Suprapubic skin (tissue), 4 donors: ENCODE data around the gene RIMKLA.

Source experiments
- CTCF ChIP-seq, 2 donors: fragments of 200-600 bp in 1 of 2; fragments of 450-650 bp in 1 of 2; sonication (generic) in 1 of 2; IDR thresholded peaks; one replicate each; pipeline ENCODE4 v1.5.1; 2016 to 2019; ENCODE audit warnings: antibody characterized with exemption in 2 of 2, mild to moderate bottlenecking in 1 of 2, moderate library complexity in 1 of 2
- EP300 ChIP-seq: sonication (generic); formaldehyde crosslinking; IDR thresholded peaks from one replicate; pipeline ENCODE4 v1.6.1; 2017; ENCODE audit warnings: antibody characterized with exemption
- POLR2A ChIP-seq, 2 donors: fragments of 450-650 bp; IDR thresholded peaks; one replicate each; pipeline ENCODE4 v1.6.1; 2017; ENCODE audit warnings: antibody characterized with exemption in 2 of 2, mild to moderate bottlenecking in 2 of 2, moderate library complexity in 2 of 2
- POLR2AphosphoS5 ChIP-seq, 3 donors: sonication (generic); formaldehyde crosslinking; IDR thresholded peaks; one replicate each; pipeline ENCODE4 v1.6.1; 2017; ENCODE audit warnings: antibody characterized with exemption in 3 of 3

- no peak for TF ChIP-seq POLR2A (IDR thresholded peaks at IDR 0.05)
- no peak for TF ChIP-seq CTCF (IDR thresholded peaks at IDR 0.05)
- TF ChIP-seq POLR2AphosphoS5 (IDR thresholded peaks at IDR 0.05) = no peak
- TF ChIP-seq EP300 = no peak
These were observed 46.6 kb downstream of the RIMKLA start for GRCh38 chr1:42427240-42427639.
